Left colon (tissue), 2 donors: ENCODE data around the gene NMT1. TPM values are rescaled to one million over a fixed set of nuclear protein-coding genes. Genes with fewer than 3 reads are reported as not detected.

Experiments used
- ATAC-seq: fragments of 200-7000 bp; cut with Tn5 transposase; one replicate; pipeline ENCODE4 v1.9.1; 2020; ENCODE audit warnings: mild to moderate bottlenecking, moderate library complexity
- DNase-seq, 2 donors: peaks; one replicate each; pipeline ENCODE4 v3.0.0-alpha.2; 2020
- intact Hi-C, 2 donors: fragments of 100-400 bp; cut with DNase I in 1 of 2; cut with micrococcal nuclease in 1 of 2; formaldehyde crosslinking; loops; one replicate each; pipeline versions ENCODE4 v1.11.2 to v1.14.0; 2022; cut with DNase I, micrococcal nuclease
- long read RNA-seq: library from polyadenylated mRNA; unstranded; transcript quantifications from one replicate; pipeline ENCODE4 v2.0.0, GENCODE V29; 2021
- total RNA-seq, 2 donors: library from RNA; stranded (reverse); fragmentation: NEBNext Ultra II Directional; extraction: Animal tissue kit (Norgen Biotek cat#: 25700); gene quantifications; one replicate each; pipeline ENCODE4 v1.2.1, GENCODE V29; 2021
- donor health status: DM: no; HTN: no; CAD: no.
- donor health status: DM: yes; HTN: yes; CAD: no.

The NMT1 gene
- total RNA-seq, result 10 to 100 TPM; 48.2 to 69.5 TPM
- long read RNA-seq, full-length matches to known transcripts, result 13 of 52 reads
- long read RNA-seq, partial matches to known transcripts, result 25 of 52 reads
- long read RNA-seq, other reads (novel, unspliced or antisense), result 14 of 52 reads

- intact Hi-C loops, result no loop called here
- ATAC-seq, result peak; percentile 86
- DNase-seq, result peak; percentile 94 to 98
Measured at GRCh38 chr17:45060797-45061605, at the start of gene NMT1. TSS of gene NMT1 (plus strand) at chr17:45061317. CDS start at chr17:45061330, 13 bp downstream.

GRCh38 chr17:45011767-45012166 is 49.4 kb upstream of the NMT1 start:
- intact Hi-C loops, result loop anchor here in 1 of 2 donors (10.0 kb wide), 1 partner anchor 87 kb away; no protein-coding TSS in a partner anchor

GRCh38 chr17:45013021-45013997 is 47.8 kb upstream of the NMT1 start:
- intact Hi-C loops, result loop anchor here in 1 of 2 donors (10.0 kb wide), 1 partner anchor 89 kb away; no protein-coding TSS in a partner anchor
- ATAC-seq (no peak), DNase-seq (no peak)

More at GRCh38 chr17:45011767-45012166, 49.4 kb upstream of the NMT1 start:
- ATAC-seq, result no peak
- no peak for DNase-seq

- DNase-seq (no peak), ATAC-seq (no peak)
- intact Hi-C loops, result loop anchor here in 1 of 2 donors (10.0 kb wide), 1 partner anchor 91 kb away; no protein-coding TSS in a partner anchor
Measured at GRCh38 chr17:45016237-45016636, 44.9 kb upstream of the NMT1 start.

- no peak for DNase-seq
- ATAC-seq, result peak; percentile 32
- intact Hi-C loops, result loop anchor here in 1 of 2 donors (10.0 kb wide), 1 partner anchor 92 kb away; no protein-coding TSS in a partner anchor
Measured at GRCh38 chr17:45016823-45017222, 44.3 kb upstream of the NMT1 start.

GRCh38 chr17:45018514-45018847 is 42.6 kb upstream of the NMT1 start:
- intact Hi-C loops, result loop anchor here in 1 of 2 donors (10.0 kb wide), 1 partner anchor 94 kb away; no protein-coding TSS in a partner anchor
- ATAC-seq, result no peak
- no peak for DNase-seq

GRCh38 chr17:45018848-45019711 is 42.0 kb upstream of the NMT1 start:
- DNase-seq (peak in 1 of 2 donors; percentile 64), ATAC-seq (peak; percentile 71)
- intact Hi-C loops, result loop anchor here in 1 of 2 donors (10.0 kb wide), 1 partner anchor 94 kb away; no protein-coding TSS in a partner anchor

- intact Hi-C loops, result loop anchor here in 1 of 2 donors (10.0 kb wide), 1 partner anchor 84 kb away; no protein-coding TSS in a partner anchor
Measured at GRCh38 chr17:45020354-45021138, 40.6 kb upstream of the NMT1 start.

GRCh38 chr17:45021607-45022287 is 39.4 kb upstream of the NMT1 start:
- intact Hi-C loops, result loop anchor here in 1 of 2 donors (2.0 to 10.0 kb wide), 2 partner anchors 83 to 101 kb away; no protein-coding TSS in a partner anchor
- peak; percentile 56 to 74 for DNase-seq
- peak; percentile 78 for ATAC-seq

More at GRCh38 chr17:45020354-45021138, 40.6 kb upstream of the NMT1 start:
- ATAC-seq (peak; percentile 15), DNase-seq (peak in 1 of 2 donors; percentile 41)

GRCh38 chr17:45022288-45022648 is 38.8 kb upstream of the NMT1 start:
- ATAC-seq (peak; percentile 28), DNase-seq (no peak)
- intact Hi-C loops, result loop anchor here in 1 of 2 donors (2.0 to 10.0 kb wide), 2 partner anchors 83 to 101 kb away; no protein-coding TSS in a partner anchor

- no peak for ATAC-seq
- no peak for DNase-seq
- intact Hi-C loops, result loop anchor here in 1 of 2 donors (2.0 to 10.0 kb wide), 2 partner anchors 82 to 102 kb away; no protein-coding TSS in a partner anchor
Measured at GRCh38 chr17:45022655-45023339, 38.3 kb upstream of the NMT1 start.

- DNase-seq, result no peak
- intact Hi-C loops, result loop anchor here in 1 of 2 donors (10.0 kb wide), 1 partner anchor 76 kb away; no protein-coding TSS in a partner anchor
- no peak for ATAC-seq
Measured at GRCh38 chr17:45029096-45029495, 32.0 kb upstream of the NMT1 start.

- DNase-seq (no peak), ATAC-seq (no peak)
- intact Hi-C loops, result loop anchor here in 1 of 2 donors (10.0 kb wide), 1 partner anchor 75 kb away; no protein-coding TSS in a partner anchor
Measured at GRCh38 chr17:45029758-45030423, 31.2 kb upstream of the NMT1 start.

- ATAC-seq (no peak), DNase-seq (no peak)
- intact Hi-C loops, result no loop called here
Measured at GRCh38 chr17:45030733-45031132, 30.4 kb upstream of the NMT1 start.
